ENCODE measurements around the gene LIM2. TPM values are rescaled to one million over a fixed set of nuclear protein-coding genes. Genes with fewer than 3 reads are reported as not detected.
"Not testable (repeated sequence)": the region's sequence is repeated elsewhere in the genome, so short reads cannot be mapped to it uniquely, and the experiment has no call there.

Gene LIM2
- total RNA-seq, 1 donor from 2014 or later, result not detected

- no peak within 1 kb of the TSS for H3K4me3 ChIP-seq
- peak within 1 kb of the TSS; percentile 30 for H3K27ac ChIP-seq
- no peaks in the 10 kb centered on the region for H3K36me3 ChIP-seq
- H3K9me3 ChIP-seq, result no peaks in the 10 kb centered on the region
- TF ChIP-seq CTCF (IDR thresholded peaks at IDR 0.05), result no peak
- ATAC-seq (peak; percentile 78), DNase-seq (peak; percentile 80)
- H3K4me1 ChIP-seq, result no peaks in the 10 kb centered on the region
- H3K27me3 ChIP-seq, result peaks cover 14% of the 10 kb centered on the region
- intact Hi-C loops (cut with DNase I), result no loop called here
Observed at GRCh38 chr19:51417107-51417809, 29.5 kb upstream of the LIM2 start, which contains the start of gene SIGLEC10. Gene SIGLEC10, minus strand, starts transcription at chr19:51417642. Its CDS starts 61 bp downstream, at chr19:51417581.

GRCh38 chr19:51416422-51416821 lies 28.6 kb upstream of the LIM2 start:
- H3K4me1 ChIP-seq; intact Hi-C loops (cut with DNase I); H3K27ac ChIP-seq; H3K36me3 ChIP-seq; H3K4me3 ChIP-seq; H3K27me3 ChIP-seq; H3K9me3 ChIP-seq; DNase-seq; ATAC-seq: not testable (repeated sequence)

DNA sequence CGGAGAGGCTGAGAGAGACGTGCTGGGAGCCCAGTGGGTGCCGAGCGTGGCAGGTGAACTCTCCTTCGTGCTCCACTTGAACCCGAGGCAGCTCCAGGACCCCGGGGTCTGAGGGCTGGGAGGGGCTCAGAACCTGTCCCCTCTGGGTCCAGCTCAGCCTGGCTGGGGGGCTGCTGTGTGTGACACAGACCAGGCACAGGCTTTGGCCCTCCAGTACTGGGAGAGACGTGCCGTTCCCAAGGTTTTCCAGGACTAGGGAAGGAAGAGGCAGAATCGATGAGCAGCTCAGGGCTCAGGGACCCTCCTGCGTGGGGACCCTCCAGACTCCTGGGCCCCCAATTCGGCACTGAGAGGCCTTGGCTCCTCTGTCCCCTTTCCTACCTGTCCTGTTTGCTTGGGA lies 27.4 kb upstream of the LIM2 start:
- no peak for TF ChIP-seq CTCF (IDR thresholded peaks at IDR 0.05)
- DNase-seq (no peak), ATAC-seq (no peak)
- H3K36me3 ChIP-seq, result no peaks in the 10 kb centered on the region
- H3K4me3 ChIP-seq, result no peak overlapping the region
- no peaks in the 10 kb centered on the region for H3K4me1 ChIP-seq
- H3K27ac ChIP-seq, result no peak overlapping the region
- H3K27me3 ChIP-seq, result peaks cover 5% of the 10 kb centered on the region
- H3K9me3 ChIP-seq, result no peaks in the 10 kb centered on the region
- intact Hi-C loops (cut with DNase I), result no loop called here

GRCh38 chr19:51410950-51411748 lies 23.4 kb upstream of the LIM2 start:
- TF ChIP-seq CTCF (IDR thresholded peaks at IDR 0.05), result no peak
- Histone ChIP-seq H3K27me3 (no peaks in the 10 kb centered on the region), H3K9me3 (no peaks in the 10 kb centered on the region), H3K36me3 (no peaks in the 10 kb centered on the region), H3K27ac (no peak overlapping the region), H3K4me1 (no peaks in the 10 kb centered on the region), H3K4me3 (no peak overlapping the region)
- DNase-seq (no peak), ATAC-seq (no peak)
- intact Hi-C loops (cut with DNase I), result no loop called here

GRCh38 chr19:51407511-51408131 lies 19.8 kb upstream of the LIM2 start:
- H3K4me3 ChIP-seq, result no peak overlapping the region
- ATAC-seq (peak; percentile 85), DNase-seq (no peak)
- no peak overlapping the region for H3K27ac ChIP-seq
- intact Hi-C loops (cut with DNase I), result no loop called here
- no peaks in the 10 kb centered on the region for H3K27me3 ChIP-seq
- peak; percentile 43 for TF ChIP-seq CTCF (IDR thresholded peaks at IDR 0.05)
- no peaks in the 10 kb centered on the region for H3K36me3 ChIP-seq
- H3K9me3 ChIP-seq, result no peaks in the 10 kb centered on the region
- H3K4me1 ChIP-seq, result no peaks in the 10 kb centered on the region

- no peaks in the 10 kb centered on the region for H3K4me1 ChIP-seq
- no peak for DNase-seq
- no peak overlapping the region for H3K27ac ChIP-seq
- no peak for ATAC-seq
- no peaks in the 10 kb centered on the region for H3K27me3 ChIP-seq
- H3K9me3 ChIP-seq, result no peaks in the 10 kb centered on the region
- no peaks in the 10 kb centered on the region for H3K36me3 ChIP-seq
- H3K4me3 ChIP-seq, result no peak overlapping the region
- intact Hi-C loops (cut with DNase I), result no loop called here
- no peak for TF ChIP-seq CTCF (IDR thresholded peaks at IDR 0.05)
Observed at GRCh38 chr19:51402117-51402516, 14.3 kb upstream of the LIM2 start.

DNA sequence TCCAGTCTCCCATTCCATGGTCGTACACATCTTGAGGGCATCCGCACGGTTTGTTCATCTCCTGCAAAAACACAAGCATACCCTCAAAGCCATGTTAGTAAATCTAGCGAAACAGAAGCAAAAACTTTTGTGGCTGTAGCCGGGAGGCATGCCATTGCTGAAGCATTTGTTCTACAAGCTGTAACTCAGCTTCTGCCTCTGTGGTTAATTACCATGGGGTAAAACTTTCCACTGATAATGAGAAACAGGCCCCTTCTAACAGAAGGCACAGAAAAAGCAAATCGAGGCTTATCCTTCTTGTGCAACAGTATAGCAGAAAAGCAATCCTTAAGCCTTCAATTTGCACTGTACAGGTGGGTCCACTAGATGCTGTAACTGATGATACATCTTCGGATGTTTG lies 12.2 kb upstream of the LIM2 start:
- H3K4me3 ChIP-seq; DNase-seq; H3K36me3 ChIP-seq; H3K4me1 ChIP-seq; H3K9me3 ChIP-seq; intact Hi-C loops (cut with DNase I); ATAC-seq; H3K27me3 ChIP-seq; H3K27ac ChIP-seq: not testable (repeated sequence)
